Tibial nerve (tissue), 4 donors: ENCODE data around the gene NOS3.

ENCODE experiments used
- CTCF ChIP-seq, 5 experiments: fragments of 200-600 bp in 3 of 5; fragments of 450-650 bp in 2 of 5; sonication (generic) in 3 of 5; IDR thresholded peaks; one replicate each; pipeline ENCODE4 v1.5.1; 2016 to 2019; ENCODE audit warnings: antibody characterized with exemption in 5 of 5, mild to moderate bottlenecking in 3 of 5, moderate library complexity in 2 of 5
- EP300 ChIP-seq, 2 donors: sonication (generic); formaldehyde crosslinking; IDR thresholded peaks; one replicate each; pipeline ENCODE4 v1.6.1; 2017; ENCODE audit warnings: antibody characterized with exemption in 2 of 2, mild to moderate bottlenecking in 1 of 2
- POLR2A ChIP-seq, 2 donors: fragments of 450-650 bp; IDR thresholded peaks; one replicate each; pipeline ENCODE4 v1.6.1; 2017; ENCODE audit warnings: antibody characterized with exemption in 2 of 2, mild to moderate bottlenecking in 2 of 2, moderate library complexity in 2 of 2

- TF ChIP-seq POLR2A (IDR thresholded peaks at IDR 0.05) (no peak), CTCF (IDR thresholded peaks at IDR 0.05) (no peak), EP300 (IDR thresholded peaks at IDR 0.05) (no peak)
These were observed 45.1 kb downstream of the NOS3 start for GRCh38 chr7:151035902-151036301.
